K562 (cell line): ENCODE data around the gene ATP5F1D. TPM values are rescaled to one million over a fixed set of nuclear protein-coding genes. Genes with fewer than 3 reads are reported as not detected.
A peak's percentile ranks its signal among the peaks of the same experiment; 100 is the strongest.

Experiments
- ARID4B ChIP-seq: sonication (generic); formaldehyde crosslinking; IDR thresholded peaks from 2 replicates; pipeline ENCODE4 v1.8.0; 2022; ENCODE audit warnings: mild to moderate bottlenecking, missing genetic modification reagents
- CBX8 ChIP-seq: fragments of 200-600 bp; sonication (generic); IDR thresholded peaks from 2 replicates; pipeline ENCODE4 v1.6.1; 2012; ENCODE audit warnings: borderline replicate concordance, mixed run types, low read depth, mild to moderate bottlenecking, moderate library complexity, mixed read lengths, low read length, control low read depth, inconsistent platforms; ENCODE audit not compliant: poor library complexity, severe bottlenecking; ENCODE audit errors: extremely low read depth
- CREBBP ChIP-seq: IDR thresholded peaks from one replicate; pipeline ENCODE4 v1.6.1; 2012; ENCODE audit warnings: low read depth, mild to moderate bottlenecking, control low read depth, inconsistent platforms, low read length
- E2F5 ChIP-seq: sonication (generic); formaldehyde crosslinking; IDR thresholded peaks from 2 replicates; pipeline ENCODE4 v1.8.0; 2022; ENCODE audit warnings: mild to moderate bottlenecking, missing genetic modification reagents
- ETS2 ChIP-seq: IDR thresholded peaks from 2 replicates; pipeline ENCODE4 v1.6.1; 2016; ENCODE audit warnings: borderline replicate concordance, missing genetic modification characterization, mild to moderate bottlenecking, moderate library complexity, missing compliant biosample characterization; ENCODE audit not compliant: poor library complexity, severe bottlenecking
- EWSR1 ChIP-seq: fragments of 450-650 bp; IDR thresholded peaks from 2 replicates; pipeline ENCODE4 v1.6.1; 2018; ENCODE audit warnings: borderline replicate concordance, mild to moderate bottlenecking, low read depth, moderate library complexity; ENCODE audit not compliant: partially characterized antibody
- EZH2 ChIP-seq: IDR thresholded peaks from 2 replicates; pipeline ENCODE4 v1.6.1; 2012; ENCODE audit warnings: low read depth, mild to moderate bottlenecking, inconsistent platforms, low read length, borderline replicate concordance
- HMBOX1 ChIP-seq: sonication (generic); IDR thresholded peaks from 2 replicates; pipeline ENCODE4 v1.6.1; 2016
- HNRNPLL ChIP-seq: fragments of 200-400 bp; formaldehyde crosslinking; IDR thresholded peaks from 2 replicates; pipeline ENCODE4 v1.6.1; 2017; ENCODE audit warnings: low read length, low read depth, mild to moderate bottlenecking; ENCODE audit not compliant: poor library complexity, severe bottlenecking
- SIRT6 ChIP-seq: IDR thresholded peaks from one replicate; pipeline ENCODE4 v1.6.1; 2012; ENCODE audit warnings: low read depth, mild to moderate bottlenecking, control low read depth, inconsistent platforms, low read length, moderate library complexity
- SMAD4 ChIP-seq: fragments of 250-450 bp; sonication (Bioruptor Pico); conservative IDR thresholded peaks from 2 replicates; pipeline ENCODE4 v1.8.0; 2021; ENCODE audit warnings: inconsistent platforms, mild to moderate bottlenecking, moderate library complexity
- SP1 ChIP-seq: sonication (generic); formaldehyde crosslinking; IDR thresholded peaks from 2 replicates; pipeline ENCODE4 v1.8.1; 2022; ENCODE audit warnings: mild to moderate bottlenecking, missing genetic modification reagents
- THAP12 ChIP-seq: fragments of 250-450 bp; sonication (Bioruptor Pico); IDR thresholded peaks from 2 replicates; pipeline ENCODE4 v1.9.0; 2021; ENCODE audit warnings: mild to moderate bottlenecking, inconsistent platforms
- U2AF1 ChIP-seq: fragments of 200-400 bp; formaldehyde crosslinking; optimal IDR thresholded peaks from 2 replicates; pipeline ENCODE3; 2017; ENCODE audit warnings: mild to moderate bottlenecking, low read depth, low read length, moderate library complexity
- ZFPM2 ChIP-seq: fragments of 250-450 bp; sonication (Bioruptor Pico); IDR thresholded peaks from 2 replicates; pipeline ENCODE4 v1.5.1; 2022; ENCODE audit warnings: mild to moderate bottlenecking
- ZNF175 ChIP-seq: fragments of 200-800 bp; sonication (Bioruptor generic); IDR thresholded peaks from 2 replicates; pipeline ENCODE4 v1.6.1; 2016; ENCODE audit warnings: low read depth, mild to moderate bottlenecking, missing genetic modification characterization, missing compliant biosample characterization
- ZNF561 ChIP-seq: fragments of 450-650 bp; formaldehyde crosslinking; conservative IDR thresholded peaks from 2 replicates; pipeline ENCODE4 v1.4.0; 2020; ENCODE audit warnings: mild to moderate bottlenecking, moderate library complexity
- ZNF586 ChIP-seq: fragments of 450-650 bp; formaldehyde crosslinking; conservative IDR thresholded peaks from 2 replicates; pipeline ENCODE4 v1.4.0; 2020; ENCODE audit warnings: mild to moderate bottlenecking, moderate library complexity
- polyA plus RNA-seq, 8 experiments: library from polyadenylated mRNA; depleted of rRNA in 4 of 8; stranded (reverse) in 5 of 8; unstranded in 3 of 8; fragments of >200 nt; fragmentation: Nextera tagmentation in 2 of 8; fragmentation: Illumina TruSeq in 1 of 8; extraction: Ambion mirVana in 2 of 8; extraction: Trizol in 1 of 8; gene quantifications; 2 replicates each; pipeline versions ENCODE4 v1.2.1 to v1.2.3, GENCODE V29; 2011 to 2014; ENCODE audit warnings: inconsistent platforms in 1 of 8, missing spikeins in 1 of 8
- total RNA-seq, 7 experiments: library from RNA; depleted of rRNA in 6 of 7; stranded (reverse); fragments of >200 nt in 6 of 7; fragmentation: Illumina TruSeq in 2 of 7; extraction: Trizol in 2 of 7; gene quantifications; 2 replicates each; pipeline versions ENCODE4 v1.2.1 to v1.2.3, GENCODE V29; 2011 to 2021; ENCODE audit warnings: low replicate concordance in 1 of 7

The ATP5F1D gene
- total and polyA plus RNA-seq, 9 of the 15 experiments (the other 6 are each of a cell fraction or from before 2014, with no cell fraction given) = 3.9 to 409 (median 36.8) TPM

- TF ChIP-seq E2F5 (no peak), HMBOX1 (no peak), EWSR1 (no peak), THAP12 (CRISPR knock-in tag) (no peak), U2AF1 (no peak), SP1 (CRISPR knock-in tag) (no peak), ETS2 (tag) (no peak), ARID4B (CRISPR knock-in tag) (0 out of 2 replicates have a peak, but pooled peaks have one; percentile 24), ZNF586 (CRISPR knock-in tag) (no peak), SMAD4 (CRISPR knock-in tag) (no peak), ZNF175 (CRISPR knock-in tag) (no peak), HNRNPLL (no peak), ZFPM2 (CRISPR knock-in tag) (no peak), CREBBP (no peak), CBX8 (no peak), ZNF561 (CRISPR knock-in tag) (no peak), SIRT6 (no peak), EZH2 (no peak)
These were observed 26.9 kb downstream of the ATP5F1D start (continued) for GRCh38 chr19:1268226-1269064.
